Measurements from ENCODE around the gene MARCO.
A peak's percentile ranks its signal among the peaks of the same experiment; 100 is the strongest.
"Not testable (repeated sequence)": the region's sequence is repeated elsewhere in the genome, so short reads cannot be mapped to it uniquely, and the experiment has no call there.

Gene MARCO

GRCh38 chr2:118932949-118933348, 9.0 kb upstream of the MARCO start:
- no peak for DNase-seq

GRCh38 chr2:118936306-118936705, 5.7 kb upstream of the MARCO start:
- no peak for DNase-seq

GRCh38 chr2:118936936-118937335, 5.1 kb upstream of the MARCO start:
- DNase-seq = no peak

DNA sequence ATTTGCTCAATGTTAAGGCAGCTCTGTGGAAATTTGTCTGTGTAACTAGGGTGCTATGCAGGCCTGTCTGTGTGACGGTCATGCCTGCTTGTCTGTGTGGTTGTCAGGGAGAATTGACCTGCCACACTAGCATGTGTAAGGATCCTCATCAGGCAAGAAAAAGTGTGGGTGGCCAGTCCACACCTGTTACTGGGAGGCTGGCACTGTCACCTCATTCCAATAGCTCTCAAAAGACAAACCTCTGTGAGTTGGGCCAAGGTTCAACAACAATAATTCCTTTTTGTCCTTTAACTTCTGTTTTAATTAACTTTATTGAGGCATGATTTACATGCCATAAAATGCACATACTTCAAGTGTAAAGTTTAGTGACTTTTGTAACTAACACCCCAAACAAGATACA, 4.2 kb upstream of the MARCO start:
- no peak for DNase-seq

DNA sequence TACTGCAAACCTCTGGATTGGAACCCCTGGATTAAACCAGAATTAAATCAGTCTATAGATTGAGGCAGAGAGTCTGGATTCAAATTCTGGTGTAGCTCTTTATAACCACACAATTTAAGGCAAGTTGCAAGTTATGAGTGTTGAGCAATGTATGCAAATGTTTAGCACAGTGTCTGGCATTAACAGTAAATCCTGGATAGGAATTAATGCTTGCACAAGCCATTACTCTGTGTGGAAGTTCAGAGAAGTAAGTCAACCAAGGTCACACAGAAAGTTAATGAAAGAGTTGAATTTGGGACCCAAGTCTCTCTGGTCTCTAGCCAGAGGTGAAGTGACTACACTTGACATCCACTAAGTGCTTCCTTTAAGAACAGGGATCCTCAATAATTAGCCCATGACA, 2.0 kb upstream of the MARCO start:
- peak; percentile 66 to 76 for DNase-seq

- DNase-seq = peak; percentile 79 to 88
Measured at GRCh38 chr2:118940486-118941120, 1.4 kb upstream of the MARCO start.

DNA sequence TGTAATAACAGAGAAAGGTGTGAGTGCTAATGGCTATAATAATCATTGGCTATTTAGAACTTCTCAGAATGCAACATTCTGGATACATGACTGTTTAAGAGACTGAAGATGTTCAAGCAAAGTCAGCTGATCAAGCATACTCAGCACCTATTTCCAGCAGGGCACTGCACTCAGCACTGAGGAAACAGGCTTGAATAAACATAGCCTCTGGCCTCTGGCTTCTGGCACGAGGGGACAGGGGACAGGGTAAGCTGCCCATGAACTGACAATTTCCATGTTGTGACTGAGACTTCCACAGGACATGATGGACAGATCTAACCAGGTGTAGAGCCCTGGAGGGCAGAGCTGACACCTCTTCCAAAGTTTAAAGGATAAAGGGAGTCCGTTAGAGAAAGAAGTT, 1.3 kb downstream of the MARCO start:
- DNase-seq = no peak

DNA sequence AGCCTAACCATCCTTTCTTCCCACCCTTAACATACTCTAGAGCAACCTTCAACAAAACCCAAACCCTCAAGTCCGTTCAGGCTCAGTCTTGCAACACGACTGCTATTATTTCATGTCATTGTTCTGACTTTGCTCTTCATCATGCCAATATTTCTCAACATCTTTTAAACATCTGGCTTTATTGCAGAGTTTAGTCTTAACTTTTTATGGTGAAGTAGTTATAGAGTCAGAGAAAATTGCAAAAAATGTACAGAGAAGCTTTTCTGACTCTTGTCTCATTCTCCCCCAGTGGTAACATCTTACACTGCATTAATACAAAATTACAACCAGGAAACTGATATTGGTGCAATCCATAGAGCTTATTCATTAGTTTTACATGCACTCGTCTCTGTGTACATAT, 3.9 kb downstream of the MARCO start:
- DNase-seq = peak; percentile 86 to 87

GRCh38 chr2:118948266-118948665, 6.3 kb downstream of the MARCO start:
- DNase-seq = not testable (repeated sequence)

GRCh38 chr2:118954297-118955060, 12.5 kb downstream of the MARCO start:
- peak; percentile 45 to 52 for DNase-seq

DNA sequence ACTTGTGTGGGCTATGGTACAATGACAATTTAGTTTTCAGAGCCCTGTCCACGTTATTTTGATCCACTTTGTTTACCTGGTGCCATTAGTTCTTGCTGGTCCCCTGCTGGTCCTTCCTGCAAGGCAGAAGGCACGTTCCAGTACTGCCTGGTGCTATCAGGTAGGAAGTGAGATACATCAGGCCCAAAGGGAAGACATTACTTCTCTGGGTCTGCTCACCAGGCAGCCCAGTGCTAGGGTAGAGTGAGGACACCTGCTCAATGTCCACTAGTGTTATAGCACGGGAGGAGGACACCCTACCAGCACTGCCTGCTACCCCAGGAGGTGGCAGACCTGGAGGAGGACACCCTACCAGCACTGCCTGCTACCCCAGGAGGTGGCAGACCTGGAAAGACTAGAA, 23.7 kb downstream of the MARCO start:
- no peak for DNase-seq

GRCh38 chr2:118967124-118967880, 25.3 kb downstream of the MARCO start:
- no peak for DNase-seq

DNA sequence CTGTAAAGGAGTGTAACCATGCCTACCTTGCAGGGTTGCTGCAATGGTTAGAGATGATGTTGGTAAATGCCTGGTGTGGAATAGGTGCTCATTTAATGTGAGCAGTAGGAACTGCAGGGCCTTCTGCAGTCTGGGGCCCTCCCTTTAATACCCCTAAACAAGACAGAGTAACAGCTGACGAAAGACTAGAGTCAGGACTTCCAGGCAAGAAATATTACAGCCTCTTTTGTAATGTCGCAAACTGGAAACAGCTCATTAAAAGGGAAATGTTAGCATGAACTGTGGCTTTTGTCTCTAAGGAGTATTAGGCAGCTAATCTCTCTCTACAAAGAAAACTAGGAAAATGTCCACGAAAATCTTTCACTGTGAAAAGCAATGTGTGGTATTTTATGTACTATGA, 26.0 kb downstream of the MARCO start:
- DNase-seq = peak; percentile 17 to 34

DNA sequence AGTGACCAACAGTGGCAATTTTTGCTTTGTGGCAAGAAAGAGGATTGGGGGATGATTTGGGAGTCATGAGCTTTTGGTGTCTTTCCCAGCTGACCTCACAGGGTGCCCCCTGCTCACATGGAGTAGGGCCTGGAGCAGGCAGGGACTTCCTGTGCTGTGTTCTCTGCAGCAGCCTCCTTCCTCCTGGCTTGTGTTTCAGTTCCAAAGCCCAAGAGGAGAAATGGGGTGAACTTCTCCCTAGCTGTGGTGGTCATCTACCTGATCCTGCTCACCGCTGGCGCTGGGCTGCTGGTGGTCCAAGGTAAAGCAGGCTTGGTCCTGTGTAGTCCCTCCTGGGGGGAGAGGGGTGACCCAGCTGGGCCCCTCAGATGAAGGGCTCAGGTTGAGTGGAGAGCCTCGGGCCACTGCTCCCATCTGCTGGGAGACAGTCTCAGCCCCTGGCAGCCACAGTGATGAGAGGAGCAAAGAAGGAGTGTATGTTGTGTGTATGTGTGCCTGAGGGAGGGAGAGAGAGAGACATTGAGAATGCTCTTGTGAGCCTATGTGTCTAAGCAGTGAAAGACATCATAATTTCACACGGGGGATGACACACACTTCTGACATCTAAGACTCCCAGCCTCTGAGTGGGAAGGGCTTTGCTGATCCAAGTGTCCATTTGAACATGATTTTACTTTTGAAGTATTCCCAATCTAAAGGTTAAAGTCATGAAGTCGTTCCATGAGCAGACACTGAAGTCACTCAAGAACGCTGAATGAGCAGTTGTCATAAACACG, 27.2 kb downstream of the MARCO start:
- no peak for DNase-seq

DNA sequence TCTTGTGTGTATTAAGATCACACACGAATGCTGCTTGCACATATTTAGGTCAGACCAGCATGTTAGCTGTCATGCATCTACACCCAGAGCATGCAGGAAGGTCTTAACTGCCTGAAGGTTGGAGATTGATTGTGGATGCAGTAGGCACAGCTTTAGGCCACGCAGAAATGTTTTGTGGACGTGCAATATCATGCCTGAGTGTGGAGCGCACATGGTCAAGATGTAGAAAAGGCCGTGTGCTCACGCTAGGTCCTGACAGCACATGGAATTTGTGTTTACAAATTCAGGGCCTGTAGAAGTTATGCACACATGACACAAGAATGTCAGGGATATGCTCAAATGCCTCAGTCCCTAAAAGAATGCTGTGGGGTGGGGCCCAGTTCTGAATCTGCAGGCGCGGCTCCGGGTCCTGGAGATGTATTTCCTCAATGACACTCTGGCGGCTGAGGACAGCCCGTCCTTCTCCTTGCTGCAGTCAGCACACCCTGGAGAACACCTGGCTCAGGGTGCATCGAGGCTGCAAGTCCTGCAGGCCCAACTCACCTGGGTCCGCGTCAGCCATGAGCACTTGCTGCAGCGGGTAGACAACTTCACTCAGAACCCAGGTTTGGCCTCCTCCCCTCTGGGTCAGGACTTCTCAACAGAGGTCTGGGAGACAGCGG, 27.9 kb downstream of the MARCO start:
- DNase-seq = no peak

- DNase-seq = peak; percentile 1 to 17
Measured at GRCh38 chr2:118970396-118971135, 28.6 kb downstream of the MARCO start.

GRCh38 chr2:118971245-118972122, 29.5 kb downstream of the MARCO start:
- no peak for DNase-seq

DNA sequence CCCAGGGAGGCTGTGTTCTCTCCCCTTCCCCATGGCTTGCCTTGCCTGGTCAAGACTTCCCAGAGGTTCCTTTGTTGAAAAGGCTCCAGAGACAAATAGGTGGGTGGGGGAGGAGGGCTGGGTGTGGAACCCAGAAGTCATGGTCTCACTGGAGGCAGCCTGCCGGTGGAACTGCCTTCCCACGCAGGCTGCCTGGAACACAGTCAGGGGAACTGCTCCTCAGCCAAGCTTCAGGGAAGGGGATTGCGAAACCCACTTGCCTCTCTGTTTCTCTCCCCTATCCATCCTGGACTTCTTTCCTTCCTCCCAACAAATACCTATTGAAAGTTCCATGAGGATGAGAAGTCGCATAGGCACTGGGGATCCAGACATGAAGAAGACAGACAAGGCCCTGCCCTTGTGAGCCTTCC, 31.6 kb downstream of the MARCO start:
- no peak for DNase-seq

GRCh38 chr2:118974103-118974993, 32.4 kb downstream of the MARCO start:
- peak; percentile 25 to 31 for DNase-seq

- no peak for DNase-seq
Measured at GRCh38 chr2:118975133-118975532, 33.1 kb downstream of the MARCO start.
